HG03521 (cell line): ENCODE results near the gene SGO1.
A peak's percentile ranks its signal among the peaks of the same experiment; 100 is the strongest.
"Not testable (repeated sequence)": the region's sequence is repeated elsewhere in the genome, so short reads cannot be mapped to it uniquely, and the experiment has no call there.

Source experiments
- ATAC-seq: cut with Tn5 transposase; IDR thresholded peaks from one replicate; pipeline ENCODE4 v1.9.1; 2021; ENCODE audit warnings: mild to moderate bottlenecking, moderate library complexity; ENCODE audit not compliant: unreplicated experiment

The SGO1 gene

DNA sequence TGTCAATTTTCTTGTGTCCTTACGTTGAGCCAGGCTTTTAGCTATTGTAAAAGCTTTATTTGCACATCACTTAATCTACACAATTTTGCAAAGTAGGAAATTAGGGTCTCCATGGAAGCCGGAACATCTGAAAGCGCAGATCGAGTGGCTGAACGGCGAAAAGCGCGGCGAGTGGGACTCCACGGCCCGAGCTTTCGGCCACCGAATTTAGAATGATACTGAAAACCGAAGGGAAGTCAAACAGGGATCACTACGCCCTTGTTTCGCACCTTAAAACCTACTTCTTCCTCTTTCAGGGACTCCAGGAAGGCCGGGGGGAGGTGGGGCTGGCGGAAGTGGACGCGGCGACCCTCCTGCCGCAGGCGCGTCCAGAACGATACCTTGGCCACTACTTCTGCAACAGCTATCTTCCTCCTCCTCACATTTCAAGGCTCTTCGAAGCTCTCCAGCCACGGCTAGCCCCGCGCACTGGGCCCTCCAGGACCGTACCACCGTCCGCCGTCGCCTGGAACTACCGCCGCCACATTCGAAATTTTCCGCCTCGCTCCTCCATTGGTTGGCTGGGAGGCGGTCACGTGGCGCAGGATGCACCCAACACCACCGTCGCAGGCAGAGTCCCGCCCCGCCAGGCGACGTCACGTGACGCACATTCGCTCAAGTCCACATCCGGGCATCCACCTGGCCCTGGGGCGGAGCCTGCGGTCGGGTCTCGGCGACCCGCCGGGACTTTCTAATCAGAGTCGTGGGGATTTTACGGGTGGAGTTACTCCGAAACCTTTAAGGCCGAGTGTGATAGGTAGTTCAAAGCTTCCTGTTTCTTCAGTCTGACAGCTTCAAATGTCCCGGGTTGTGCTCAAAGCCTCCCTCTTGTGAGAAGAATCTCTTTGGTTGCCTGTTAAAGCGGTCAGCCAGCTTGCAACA lies at the start of gene SGO1:
Gene SGO1, minus strand, starts transcription at position 528 of the 921 bp plus-strand sequence. CDS start 2,179 bp downstream, outside the sequence.
- ATAC-seq = peak; percentile 98

DNA sequence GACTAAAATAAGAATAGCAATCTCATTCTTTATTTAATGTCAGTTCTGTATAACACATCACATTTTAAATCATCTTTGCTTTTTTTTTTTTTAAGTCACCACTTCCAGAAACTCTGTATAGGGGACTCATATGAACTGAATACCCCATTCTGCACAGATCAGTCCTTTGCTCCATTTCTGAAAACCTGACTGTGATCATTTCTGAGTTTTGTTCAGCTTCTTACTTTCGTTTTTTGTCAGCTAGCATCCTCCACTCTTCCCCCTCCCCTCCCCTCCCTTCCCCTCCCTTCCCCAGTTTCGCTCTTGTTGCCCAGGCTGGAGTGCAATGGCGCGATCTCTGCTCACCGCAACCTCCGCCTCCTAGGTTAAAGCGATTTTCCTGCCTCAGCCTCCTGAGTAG lies 49.8 kb upstream of the SGO1 start:
- no peak for ATAC-seq

DNA sequence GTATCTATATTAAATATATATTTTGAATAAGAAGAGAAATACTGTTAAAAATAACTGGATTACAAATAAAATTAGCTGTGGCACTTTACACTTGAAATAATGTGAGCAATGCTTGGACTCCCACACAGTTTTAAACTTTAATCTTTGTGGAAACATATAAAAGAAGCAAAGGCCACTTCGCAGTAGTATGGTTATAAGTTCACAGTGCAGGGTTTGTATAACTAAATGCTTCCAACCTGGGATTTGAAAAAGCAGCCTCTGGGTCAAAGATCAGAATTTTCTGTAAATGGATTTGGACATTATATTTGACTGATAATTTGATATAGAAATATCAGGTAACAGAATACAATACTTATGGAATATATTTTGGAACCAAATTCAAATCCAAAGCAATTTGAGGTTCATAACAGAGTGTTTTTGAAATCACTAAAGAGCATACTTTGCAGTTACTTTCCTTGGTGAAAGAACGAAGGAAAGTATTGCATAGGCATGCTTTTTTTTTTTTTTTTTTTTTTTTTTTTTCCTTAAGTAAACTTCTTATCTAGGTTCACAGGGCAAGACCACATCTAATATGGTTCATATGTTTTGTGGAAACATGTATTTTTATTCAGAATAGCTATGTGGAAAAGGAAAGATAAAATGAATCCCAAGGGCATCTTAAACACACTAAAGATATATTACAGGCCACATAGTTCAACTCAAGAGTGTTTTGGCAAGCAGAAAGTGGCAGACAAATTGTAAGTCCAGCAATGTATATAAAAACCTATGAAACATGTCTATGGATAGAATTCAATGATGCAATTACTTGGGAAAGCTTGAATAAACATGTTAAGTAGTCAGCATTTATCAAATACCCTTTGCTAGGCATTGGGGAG lies 47.1 kb upstream of the SGO1 start:
- ATAC-seq = no peak

DNA sequence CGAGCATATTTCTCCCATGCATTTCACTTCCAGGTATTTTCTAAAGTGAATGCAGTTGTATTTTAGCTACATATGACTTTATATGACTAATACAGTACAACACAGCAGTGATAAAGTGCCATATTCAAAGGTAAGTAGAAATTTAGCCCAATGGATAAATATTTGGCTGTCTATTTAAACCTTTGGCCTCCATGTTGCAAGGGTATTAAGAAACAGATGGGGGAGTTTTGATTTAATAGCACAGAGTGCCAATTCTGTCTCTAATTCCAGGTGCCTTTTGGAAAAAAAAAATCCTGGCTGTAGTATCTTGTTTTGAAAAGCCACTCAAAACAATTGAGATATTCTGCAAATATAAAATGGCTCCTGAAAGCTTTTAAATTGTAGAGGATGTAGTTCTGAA lies 44.9 kb upstream of the SGO1 start:
- no peak for ATAC-seq

DNA sequence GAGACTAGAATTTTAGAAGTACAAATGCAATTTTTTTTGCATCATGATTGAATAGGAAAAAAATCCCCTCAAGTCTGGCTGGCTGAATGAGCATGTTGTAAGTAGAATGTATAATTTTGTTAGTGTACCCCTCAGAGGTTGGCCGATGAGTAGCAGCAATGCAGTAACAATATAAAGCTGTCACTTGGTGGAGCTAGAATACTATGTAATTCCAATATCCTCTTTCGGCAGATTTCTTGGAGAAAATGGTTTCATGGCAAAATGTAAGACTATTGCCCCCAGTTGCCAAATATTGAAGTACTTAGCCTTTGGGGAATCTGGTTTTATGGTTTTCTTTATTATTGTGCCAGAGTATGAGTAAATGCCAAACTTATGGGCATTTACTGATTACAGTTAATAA lies 39.8 kb upstream of the SGO1 start:
- ATAC-seq = no peak

DNA sequence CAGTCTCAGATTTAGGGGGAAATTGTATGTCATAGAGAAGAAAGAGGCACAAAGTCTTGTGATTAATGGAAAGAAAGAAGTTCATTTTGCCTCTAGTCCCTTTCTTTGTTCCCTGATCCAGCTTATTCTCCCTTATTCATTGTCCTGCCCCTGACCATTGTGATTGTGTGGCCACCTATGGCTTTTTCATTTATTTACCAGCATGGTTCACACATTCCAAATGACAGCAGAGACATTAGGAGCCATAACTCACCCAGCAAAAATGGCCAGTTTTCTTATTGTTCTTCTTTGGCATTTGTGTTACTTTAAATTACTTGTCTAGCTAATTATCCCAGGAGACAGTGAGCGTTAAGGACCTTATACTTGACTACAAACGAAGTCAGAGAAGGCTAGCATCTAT lies 36.3 kb upstream of the SGO1 start:
- ATAC-seq = no peak

DNA sequence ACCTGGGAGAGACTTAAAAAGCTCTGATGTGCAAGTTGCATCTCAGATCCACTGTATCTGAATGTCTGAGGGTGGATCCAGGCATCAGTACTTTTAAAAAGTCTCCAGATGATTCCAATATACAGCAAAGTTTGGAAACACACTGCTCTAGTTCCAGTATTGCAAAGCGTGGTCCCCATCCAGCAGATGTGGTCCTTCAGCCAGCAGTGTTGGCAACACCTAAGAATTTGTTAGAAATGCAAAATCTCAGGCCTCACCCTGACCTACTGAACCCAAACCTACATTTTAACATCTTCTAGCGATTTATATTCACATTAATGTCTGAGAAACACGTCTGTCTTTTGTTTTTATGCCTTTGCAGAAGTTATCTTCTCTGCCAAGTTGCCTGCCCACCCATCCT lies 32.2 kb upstream of the SGO1 start:
- no peak for ATAC-seq

DNA sequence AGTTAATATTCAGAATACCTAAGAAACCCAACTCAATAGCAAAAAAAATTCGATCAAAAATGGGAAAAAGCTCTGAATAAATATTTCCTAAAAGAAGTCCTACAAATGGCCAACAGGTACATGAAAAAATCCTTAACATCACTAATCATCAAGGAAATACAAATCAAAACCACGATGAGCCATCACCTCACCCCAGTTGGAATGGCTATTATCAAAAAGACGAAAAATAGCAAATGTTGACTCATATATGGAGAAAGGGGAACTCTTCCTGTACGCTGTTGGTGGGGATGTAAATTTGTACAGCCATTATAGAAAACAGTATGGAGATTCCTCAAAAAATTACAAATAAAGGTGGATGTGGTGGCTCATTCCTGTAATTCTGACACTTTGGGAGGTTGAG lies 29.6 kb upstream of the SGO1 start:
- no peak for ATAC-seq

DNA sequence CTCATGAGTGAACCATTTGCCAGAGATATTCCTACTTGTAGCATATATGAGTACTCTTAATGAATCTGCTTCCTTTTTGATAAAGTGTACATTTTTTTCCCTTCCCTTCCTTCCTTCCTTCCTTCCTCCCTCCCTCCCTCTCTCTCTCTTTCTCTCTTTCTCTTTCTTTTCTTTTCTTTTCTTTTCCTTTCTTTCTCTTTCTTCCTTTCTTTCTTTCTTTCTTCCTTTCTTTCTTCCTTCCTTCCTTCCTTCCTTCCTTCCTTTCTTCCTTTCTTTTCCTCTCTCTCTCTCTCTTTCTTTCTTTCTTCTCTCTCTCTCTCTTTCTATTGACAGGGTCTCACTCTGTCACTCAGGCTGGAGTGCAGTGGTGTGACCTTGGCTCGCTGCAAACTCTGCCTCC lies 27.5 kb upstream of the SGO1 start:
- ATAC-seq = not testable (repeated sequence)

DNA sequence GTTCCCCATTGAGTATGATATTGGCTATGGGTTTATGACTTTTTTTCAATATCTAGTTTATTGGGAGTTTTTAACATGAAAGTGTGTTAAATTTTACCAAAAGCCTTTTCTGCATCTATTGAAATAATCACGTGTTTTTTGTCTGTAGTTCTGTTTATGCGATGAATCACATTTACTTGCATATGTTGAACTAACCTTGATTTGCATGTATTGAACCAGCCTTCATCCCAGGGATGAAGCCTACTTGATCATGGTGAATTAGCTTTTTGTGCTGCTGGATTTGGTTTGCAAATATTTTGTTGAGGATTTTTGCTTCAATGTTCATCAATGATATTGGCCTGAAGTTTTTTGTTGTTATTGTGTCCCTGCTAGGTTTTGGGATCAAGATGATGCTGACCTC lies 21.9 kb upstream of the SGO1 start:
- not testable (repeated sequence) for ATAC-seq

DNA sequence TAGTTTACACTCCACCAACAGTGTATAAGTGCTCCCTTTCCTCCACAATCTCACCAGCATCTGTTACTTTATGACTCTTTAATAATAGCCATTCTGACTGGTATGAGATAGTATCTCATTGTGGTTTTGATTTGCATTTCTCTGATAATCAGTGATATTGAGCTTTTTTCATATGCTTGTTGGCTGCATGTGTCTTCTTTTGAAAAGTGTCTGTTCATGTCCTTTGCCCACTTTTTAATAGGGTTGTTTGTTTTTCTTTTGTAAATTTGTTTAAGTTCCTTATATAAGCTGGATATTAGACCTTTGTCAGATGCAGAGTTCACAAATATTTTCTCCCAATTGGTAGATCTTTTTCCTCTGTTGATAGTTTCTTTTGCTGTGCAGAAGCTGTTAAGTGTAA lies 19.9 kb upstream of the SGO1 start:
- ATAC-seq = not testable (repeated sequence)

DNA sequence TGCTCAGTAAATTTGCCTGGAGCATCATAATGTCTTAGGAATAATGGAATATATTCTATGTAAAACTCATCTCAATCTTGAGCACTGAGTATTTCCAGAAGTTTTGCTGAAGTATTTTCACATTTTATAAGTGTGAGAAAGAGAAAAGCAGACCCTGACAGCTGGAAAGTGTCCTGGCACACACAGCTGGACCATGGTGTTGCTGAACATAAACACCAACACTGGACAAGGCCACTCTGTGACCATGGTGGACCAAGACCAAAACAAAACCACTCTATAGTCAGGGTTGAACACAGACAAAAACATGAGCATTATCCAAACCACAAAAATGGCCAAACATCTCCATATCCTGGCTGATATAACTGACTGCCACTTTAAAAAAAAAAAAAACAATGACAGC lies 15.1 kb upstream of the SGO1 start:
- ATAC-seq = no peak

DNA sequence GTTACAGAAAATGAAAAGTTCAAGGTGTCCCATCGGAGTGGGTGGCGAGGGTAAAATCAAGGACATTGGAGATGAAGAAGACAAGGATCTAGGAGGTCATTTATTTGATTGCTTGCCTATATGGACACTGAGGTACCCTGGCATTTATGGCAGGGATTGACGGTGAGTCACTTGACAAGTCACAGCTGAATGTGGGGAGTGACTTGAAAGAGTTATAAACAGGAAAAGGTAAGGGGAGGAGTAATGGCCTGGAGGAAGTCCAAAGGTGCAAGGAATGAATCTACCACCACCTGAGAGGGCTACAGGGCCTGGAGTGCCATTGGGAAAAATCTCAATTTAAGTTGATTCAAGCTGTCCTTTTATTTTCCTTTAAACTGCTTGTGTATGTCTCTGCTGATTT lies 11.8 kb upstream of the SGO1 start:
- ATAC-seq = no peak

DNA sequence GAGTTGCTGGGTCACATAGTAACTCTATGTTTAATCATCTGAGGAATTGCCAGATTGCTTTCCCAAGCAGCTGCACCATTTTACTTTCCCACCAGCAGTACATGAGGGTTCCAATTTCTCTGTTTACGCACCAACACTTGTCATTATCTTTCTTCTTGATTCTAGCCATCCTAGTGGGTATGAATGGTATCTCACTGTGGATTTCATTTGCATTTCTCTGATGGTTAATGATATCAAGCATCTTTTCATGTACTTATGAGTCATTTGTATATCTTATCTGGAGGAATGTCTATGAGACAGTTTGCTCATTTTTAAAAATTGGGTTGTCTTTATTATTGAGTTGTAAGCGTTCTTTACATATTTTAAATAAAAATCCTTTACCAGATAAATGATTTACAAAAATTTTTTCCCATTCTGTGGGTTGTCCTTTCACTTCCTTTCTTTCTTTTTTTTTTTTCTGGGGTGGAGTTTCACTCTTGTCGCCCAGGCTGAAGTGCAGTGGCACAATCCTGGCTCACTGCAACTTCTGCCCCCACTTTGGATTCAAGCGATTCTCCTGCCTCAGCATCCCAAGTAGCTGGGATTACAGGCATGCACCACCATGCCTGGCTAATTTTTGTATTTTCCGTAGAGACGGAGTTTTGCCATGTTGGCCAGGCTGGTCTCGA lies 8.9 kb upstream of the SGO1 start:
- ATAC-seq = no peak

DNA sequence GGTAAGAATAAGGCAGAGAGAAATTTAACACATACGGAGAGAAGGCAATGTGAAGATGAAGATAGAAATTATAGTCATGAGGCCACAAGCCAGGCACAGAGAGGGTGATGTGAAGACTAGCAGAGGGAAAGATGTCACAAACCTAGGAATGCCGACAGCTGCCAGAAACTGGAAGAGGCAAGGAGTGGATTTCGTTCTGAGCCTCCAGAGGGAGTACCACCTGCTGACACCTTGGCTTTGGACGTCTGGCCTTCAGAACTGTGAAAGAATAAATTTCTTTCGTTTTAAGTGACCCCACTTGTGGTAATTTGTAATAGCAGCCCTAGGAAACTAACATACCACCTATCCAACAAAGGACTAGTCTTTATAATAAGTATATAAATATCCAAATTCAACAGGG lies 5.0 kb upstream of the SGO1 start:
- no peak for ATAC-seq

DNA sequence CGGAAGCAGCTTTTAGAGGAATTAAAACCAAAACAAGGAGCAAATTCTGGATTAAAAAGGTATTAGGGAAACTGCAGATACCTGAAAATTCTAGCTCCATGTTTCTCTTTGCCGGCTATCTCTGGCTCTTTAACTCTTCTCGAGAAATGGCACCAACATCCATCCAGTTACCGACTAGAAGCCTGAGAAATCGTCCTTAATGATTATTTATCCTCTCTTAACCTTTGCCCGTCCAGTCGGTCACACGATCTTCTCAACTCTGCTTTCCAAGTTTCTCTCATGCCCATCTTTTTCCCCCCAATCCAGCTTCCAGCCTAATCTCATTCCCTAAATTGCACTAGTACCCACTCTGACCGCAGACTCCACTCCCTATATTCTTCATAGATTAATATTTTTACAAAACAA lies 596 bp upstream of the SGO1 start:
- peak; percentile 0 for ATAC-seq

DNA sequence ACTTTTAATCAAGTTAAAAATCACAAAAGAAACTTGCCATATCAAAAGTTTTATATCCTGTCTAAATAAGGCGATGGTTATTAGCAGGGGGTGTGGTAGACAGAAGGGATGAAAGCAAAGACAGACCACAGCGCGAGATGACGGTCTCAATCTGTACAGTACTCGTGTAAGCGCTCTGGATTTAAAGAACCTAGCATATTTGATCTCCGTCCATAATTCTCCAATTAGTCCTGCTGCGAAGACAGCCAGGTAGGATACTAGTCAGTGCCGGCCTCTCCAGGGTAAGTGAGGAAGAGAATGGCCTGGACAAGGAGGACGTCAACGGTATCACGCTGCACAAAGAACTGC lies 701 bp downstream of the SGO1 start:
- ATAC-seq = no peak

DNA sequence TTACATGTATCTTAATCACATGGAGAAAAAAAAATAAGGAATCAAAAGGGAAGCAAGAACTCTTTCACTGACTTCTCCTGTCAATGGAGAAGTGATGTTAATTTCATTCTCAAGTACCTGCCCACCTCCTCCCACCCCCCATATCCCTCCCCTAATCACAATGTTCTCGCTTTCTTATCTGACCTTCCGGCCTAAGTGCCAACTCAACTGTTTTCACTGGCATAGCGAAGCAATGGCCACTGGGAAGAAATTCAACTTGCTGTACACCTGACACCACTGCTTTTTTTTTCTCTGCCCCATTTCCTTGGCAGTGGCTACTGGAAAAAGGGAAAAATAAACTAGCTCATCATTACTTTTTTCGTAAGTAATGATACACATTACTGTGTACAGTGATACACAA lies 3.8 kb downstream of the SGO1 start:
- ATAC-seq = no peak

DNA sequence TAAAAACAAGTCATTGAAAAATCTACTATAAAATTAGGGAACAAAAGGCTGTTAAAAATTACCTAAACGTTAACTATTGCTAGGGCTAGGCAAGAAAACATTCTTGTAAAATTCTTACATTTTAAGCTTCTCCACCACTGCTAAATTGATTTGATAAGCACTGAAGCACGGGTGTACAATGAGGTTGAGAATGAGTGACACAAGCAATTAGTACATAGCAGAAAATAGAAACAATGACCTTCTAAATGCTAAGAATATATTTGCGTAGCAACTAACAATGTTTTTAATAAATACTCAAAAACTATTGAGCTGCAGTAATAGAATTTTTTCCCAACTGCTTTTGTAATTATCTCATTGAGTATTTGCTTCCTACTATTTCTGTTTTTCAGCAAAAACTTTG lies 4.7 kb downstream of the SGO1 start:
- ATAC-seq = no peak

DNA sequence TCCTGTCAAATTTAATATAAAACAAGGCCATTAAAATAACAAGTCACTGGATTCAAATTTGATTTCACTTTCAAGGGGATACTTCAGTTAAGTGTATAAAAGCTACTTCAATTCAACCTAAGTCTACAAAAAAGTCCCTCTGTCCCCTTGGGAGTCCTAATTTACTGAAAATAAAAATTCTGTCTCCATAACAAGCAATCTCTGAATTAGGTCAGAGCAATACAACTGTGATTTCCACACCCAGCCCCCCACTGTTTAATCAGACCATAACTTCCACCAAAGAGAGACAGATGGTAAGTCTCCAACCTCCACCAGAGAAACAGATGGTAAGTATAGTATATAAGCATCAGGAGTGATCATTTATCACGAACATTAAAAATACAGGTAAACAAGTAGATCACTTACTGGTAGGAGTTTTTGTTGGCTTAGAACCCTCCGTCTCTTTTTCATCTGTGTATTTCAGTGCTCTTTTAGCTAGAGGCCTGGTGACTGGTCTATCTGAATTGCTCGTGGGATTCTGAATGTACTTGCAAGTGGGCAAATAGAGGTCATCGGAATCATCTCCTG lies 12.1 kb downstream of the SGO1 start:
- no peak for ATAC-seq

DNA sequence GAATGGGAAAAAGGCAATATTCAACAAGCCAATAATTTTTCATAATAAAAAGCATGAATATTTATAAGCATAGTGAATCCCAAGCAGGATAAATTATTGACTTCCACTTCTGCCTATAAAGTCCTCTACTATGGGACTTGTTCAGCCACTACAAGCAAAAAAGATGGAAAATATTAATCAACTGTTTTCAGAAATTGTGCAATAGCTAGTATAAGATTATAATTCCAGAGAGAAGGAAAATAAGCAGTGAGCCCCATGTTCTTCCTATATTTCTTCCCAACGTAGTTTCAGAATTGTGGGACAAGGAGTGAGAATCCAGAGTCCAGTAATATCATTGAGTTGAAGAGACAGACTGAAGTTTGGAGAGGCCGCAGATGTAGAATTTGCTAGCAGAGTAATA lies 24.3 kb downstream of the SGO1 start:
- ATAC-seq = no peak
